HepG2 (cell line): ENCODE measurements around the gene ZBTB4. TPM values are rescaled to one million over a fixed set of nuclear protein-coding genes. Genes with fewer than 3 reads are reported as not detected.

Source experiments
- AKAP8 ChIP-seq: sonication (generic); formaldehyde crosslinking; IDR thresholded peaks from 2 replicates; pipeline ENCODE4 v1.5.1; 2020; ENCODE audit warnings: mild to moderate bottlenecking, missing genetic modification reagents
- FIP1L1 ChIP-seq: fragments of 200-400 bp; formaldehyde crosslinking; IDR thresholded peaks from 2 replicates; pipeline ENCODE4 v1.6.1; 2018; ENCODE audit warnings: low read depth, mild to moderate bottlenecking, low read length, moderate library complexity, borderline replicate concordance; ENCODE audit not compliant: insufficient read depth
- FOXA3 ChIP-seq: IDR thresholded peaks from 2 replicates; pipeline ENCODE4 v1.6.1; 2016; ENCODE audit warnings: missing genetic modification reagents, missing compliant biosample characterization
- HNF1B ChIP-seq: sonication (generic); formaldehyde crosslinking; IDR thresholded peaks from 2 replicates; pipeline ENCODE4 v1.5.1; 2020; ENCODE audit warnings: mild to moderate bottlenecking, moderate library complexity, missing genetic modification reagents
- NFKB2 ChIP-seq: sonication (generic); formaldehyde crosslinking; IDR thresholded peaks from 2 replicates; pipeline ENCODE4 v1.4.0; 2020; ENCODE audit warnings: missing genetic modification reagents, borderline replicate concordance
- RERE ChIP-seq: IDR thresholded peaks from 2 replicates; pipeline ENCODE4 v1.6.1; 2016; ENCODE audit warnings: low read depth, missing genetic modification reagents, missing compliant biosample characterization
- TBP ChIP-seq: sonication (generic); formaldehyde crosslinking; IDR thresholded peaks from 2 replicates; pipeline ENCODE4 v1.5.0; 2020; ENCODE audit warnings: missing genetic modification reagents
- TCF7L2 ChIP-seq: IDR thresholded peaks from 2 replicates; pipeline ENCODE4 v1.6.1; 2011; ENCODE audit warnings: mild to moderate bottlenecking, low read depth, low read length, moderate library complexity
- TMF1 ChIP-seq: sonication (generic); formaldehyde crosslinking; IDR thresholded peaks from 2 replicates; pipeline ENCODE4 v1.8.1; 2022; ENCODE audit warnings: low read depth, missing genetic modification reagents
- ZBTB37 ChIP-seq: sonication (generic); formaldehyde crosslinking; IDR thresholded peaks from 2 replicates; pipeline ENCODE4 v1.4.0; 2020; ENCODE audit warnings: mild to moderate bottlenecking, missing genetic modification reagents
- ZFY ChIP-seq: sonication (generic); formaldehyde crosslinking; IDR thresholded peaks from 2 replicates; pipeline ENCODE4 v1.4.0; 2020; ENCODE audit warnings: missing genetic modification reagents
- ZNF207 ChIP-seq: fragments of 450-650 bp; IDR thresholded peaks from 2 replicates; pipeline ENCODE4 v1.6.1; 2016; ENCODE audit warnings: antibody characterized with exemption, borderline replicate concordance
- ZNF274 ChIP-seq: sonication (generic); formaldehyde crosslinking; IDR thresholded peaks from 2 replicates; pipeline ENCODE4 v1.5.1; 2020; ENCODE audit warnings: mild to moderate bottlenecking, missing genetic modification reagents
- ZNF275 ChIP-seq: sonication (generic); formaldehyde crosslinking; IDR thresholded peaks from 2 replicates; pipeline ENCODE4 v1.8.0; 2022; ENCODE audit warnings: missing genetic modification reagents, mild to moderate bottlenecking, inconsistent platforms, borderline replicate concordance
- polyA plus RNA-seq, 8 experiments: library from polyadenylated mRNA; depleted of rRNA in 3 of 8; stranded (reverse) in 7 of 8; unstranded in 1 of 8; fragments of >200 nt; fragmentation: Illumina TruSeq in 4 of 8; extraction: Trizol in 4 of 8; gene quantifications; 2 replicates each; pipeline versions ENCODE4 v1.2.1 to v1.2.3, GENCODE V29; 2011 to 2016; ENCODE audit warnings: low read depth in 4 of 8, missing spikeins in 1 of 8, mixed read lengths in 1 of 8; ENCODE audit not compliant: insufficient read depth in 1 of 8
- total RNA-seq, 5 experiments: library from RNA; depleted of rRNA; stranded (reverse); fragments of >200 nt; fragmentation: Illumina TruSeq; extraction: Trizol; gene quantifications; 2 replicates each; pipeline ENCODE4 v1.2.3, GENCODE V29; 2016; ENCODE audit warnings: low read depth in 1 of 5
- TF ChIP-seq, protein P1 (sequence below): sonication (generic); formaldehyde crosslinking; IDR thresholded peaks from 2 replicates; pipeline ENCODE4 v1.5.0; 2020; ENCODE audit warnings: mild to moderate bottlenecking, low read depth, missing genetic modification reagents, borderline replicate concordance

The ZBTB4 gene
- total and polyA plus RNA-seq, 2 of the 13 experiments (the other 11 are each of a cell fraction or from before 2014, with no cell fraction given) = 4.3 to 7.4 TPM

- TF ChIP-seq NFKB2 (CRISPR knock-in tag) = peak; percentile 24; the same call in 1 of the 2 replicates
- no peak; the same call in 1 of the 2 replicates for TF ChIP-seq AKAP8 (CRISPR knock-in tag)
- TF ChIP-seq FIP1L1 = no peak
- TF ChIP-seq, protein P1, sequence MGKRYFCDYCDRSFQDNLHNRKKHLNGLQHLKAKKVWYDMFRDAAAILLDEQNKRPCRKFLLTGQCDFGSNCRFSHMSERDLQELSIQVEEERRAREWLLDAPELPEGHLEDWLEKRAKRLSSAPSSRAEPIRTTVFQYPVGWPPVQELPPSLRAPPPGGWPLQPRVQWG (CRISPR knock-in tag) = no peak
- peak; percentile 52 for TF ChIP-seq ZFY (CRISPR knock-in tag)
- no peak for TF ChIP-seq TCF7L2
- TF ChIP-seq TMF1 (CRISPR knock-in tag) = no peak
- TF ChIP-seq TBP = no peak
- TF ChIP-seq ZBTB37 (CRISPR knock-in tag) = no peak
- TF ChIP-seq ZNF275 = no peak
- TF ChIP-seq FOXA3 = no peak
- TF ChIP-seq ZNF207 = no peak
- TF ChIP-seq ZNF274 (CRISPR knock-in tag) = no peak
- 0 out of 2 replicates have a peak, but pooled peaks have one; percentile 25 for TF ChIP-seq RERE (CRISPR knock-in tag)
- TF ChIP-seq HNF1B (CRISPR knock-in tag) = peak; percentile 41; the same call in 1 of the 2 replicates
These were observed at the start of gene ZBTB4 (continued) for GRCh38 chr17:7479213-7480088.
